Suprapubic skin (tissue), 4 donors: Measurements from ENCODE around the gene ARF6.

ENCODE experiments used
- CTCF ChIP-seq, 2 donors: fragments of 200-600 bp in 1 of 2; fragments of 450-650 bp in 1 of 2; sonication (generic) in 1 of 2; IDR thresholded peaks; one replicate each; pipeline ENCODE4 v1.5.1; 2016 to 2019; ENCODE audit warnings: antibody characterized with exemption in 2 of 2, mild to moderate bottlenecking in 1 of 2, moderate library complexity in 1 of 2
- EP300 ChIP-seq: sonication (generic); formaldehyde crosslinking; IDR thresholded peaks from one replicate; pipeline ENCODE4 v1.6.1; 2017; ENCODE audit warnings: antibody characterized with exemption
- POLR2A ChIP-seq, 2 donors: fragments of 450-650 bp; IDR thresholded peaks; one replicate each; pipeline ENCODE4 v1.6.1; 2017; ENCODE audit warnings: antibody characterized with exemption in 2 of 2, mild to moderate bottlenecking in 2 of 2, moderate library complexity in 2 of 2
- POLR2AphosphoS5 ChIP-seq, 3 donors: sonication (generic); formaldehyde crosslinking; IDR thresholded peaks; one replicate each; pipeline ENCODE4 v1.6.1; 2017; ENCODE audit warnings: antibody characterized with exemption in 3 of 3

GRCh38 chr14:49898485-49898884 lies 5.6 kb downstream of the ARF6 start:
- TF ChIP-seq CTCF (IDR thresholded peaks at IDR 0.05) (no peak), POLR2A (IDR thresholded peaks at IDR 0.05) (no peak), EP300 (no peak), POLR2AphosphoS5 (IDR thresholded peaks at IDR 0.05) (no peak)
